Lower leg skin (tissue), 3 donors: ENCODE measurements around the gene IP6K3.

Experiments
- CTCF ChIP-seq, 3 donors: fragments of 450-650 bp; IDR thresholded peaks; one replicate each; pipeline ENCODE4 v1.5.1; 2016; ENCODE audit warnings: antibody characterized with exemption in 3 of 3, mild to moderate bottlenecking in 3 of 3, moderate library complexity in 2 of 3
- POLR2A ChIP-seq, 2 donors: fragments of 450-650 bp; IDR thresholded peaks; one replicate each; pipeline ENCODE4 v1.6.1; 2016 to 2017; ENCODE audit warnings: antibody characterized with exemption in 2 of 2, mild to moderate bottlenecking in 1 of 2, moderate library complexity in 1 of 2

- TF ChIP-seq CTCF (IDR thresholded peaks at IDR 0.05) (no peak), POLR2A (IDR thresholded peaks at IDR 0.05) (no peak)
Measured at GRCh38 chr6:33757906-33758305, 11.2 kb upstream of the IP6K3 start.
